ENCODE measurements around the gene KIF6.
"Not testable (repeated sequence)": the region's sequence is repeated elsewhere in the genome, so short reads cannot be mapped to it uniquely, and the experiment has no call there.

KIF6 gene

DNA sequence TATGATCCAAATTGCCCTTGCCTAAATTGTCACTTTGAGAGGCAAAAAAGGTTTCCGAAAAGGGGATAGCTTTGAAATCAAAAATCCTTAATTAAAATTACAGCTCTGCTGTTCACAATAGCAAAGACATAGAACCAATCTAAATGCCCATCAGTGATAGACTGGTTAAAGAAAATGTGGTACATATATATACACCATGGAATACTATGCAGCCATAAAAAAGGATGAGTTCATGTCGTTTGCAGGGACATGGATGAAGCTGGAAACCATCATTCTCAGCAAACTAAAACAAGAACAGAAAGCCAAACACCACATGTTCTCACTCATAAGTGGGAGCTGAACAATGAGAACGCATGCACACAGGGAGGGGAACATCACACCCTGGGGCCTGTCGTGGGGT, 1.9 kb downstream of the KIF6 start:
- not testable (repeated sequence) for DNase-seq

DNA sequence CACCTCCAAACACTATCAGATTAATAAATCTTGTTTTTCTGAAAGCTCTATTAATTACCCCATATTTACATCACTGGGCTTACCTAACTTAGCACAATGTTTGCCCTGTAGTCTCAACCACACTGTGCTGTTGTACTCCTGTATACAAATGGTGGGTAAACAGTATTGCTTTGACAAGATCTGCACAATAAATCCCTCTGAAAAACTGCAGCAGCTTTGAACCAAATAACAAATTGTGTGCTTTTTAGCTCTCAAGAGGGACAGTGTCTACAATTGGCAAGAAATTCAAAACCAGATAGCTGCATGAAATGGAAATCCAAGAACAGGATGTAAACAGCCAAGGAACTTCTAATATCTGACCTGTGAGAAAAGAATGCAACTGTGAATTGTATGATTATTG, 10.4 kb downstream of the KIF6 start:
- DNase-seq: peak in 3 of 51 donors; percentile 43 to 78 (median 58)

DNA sequence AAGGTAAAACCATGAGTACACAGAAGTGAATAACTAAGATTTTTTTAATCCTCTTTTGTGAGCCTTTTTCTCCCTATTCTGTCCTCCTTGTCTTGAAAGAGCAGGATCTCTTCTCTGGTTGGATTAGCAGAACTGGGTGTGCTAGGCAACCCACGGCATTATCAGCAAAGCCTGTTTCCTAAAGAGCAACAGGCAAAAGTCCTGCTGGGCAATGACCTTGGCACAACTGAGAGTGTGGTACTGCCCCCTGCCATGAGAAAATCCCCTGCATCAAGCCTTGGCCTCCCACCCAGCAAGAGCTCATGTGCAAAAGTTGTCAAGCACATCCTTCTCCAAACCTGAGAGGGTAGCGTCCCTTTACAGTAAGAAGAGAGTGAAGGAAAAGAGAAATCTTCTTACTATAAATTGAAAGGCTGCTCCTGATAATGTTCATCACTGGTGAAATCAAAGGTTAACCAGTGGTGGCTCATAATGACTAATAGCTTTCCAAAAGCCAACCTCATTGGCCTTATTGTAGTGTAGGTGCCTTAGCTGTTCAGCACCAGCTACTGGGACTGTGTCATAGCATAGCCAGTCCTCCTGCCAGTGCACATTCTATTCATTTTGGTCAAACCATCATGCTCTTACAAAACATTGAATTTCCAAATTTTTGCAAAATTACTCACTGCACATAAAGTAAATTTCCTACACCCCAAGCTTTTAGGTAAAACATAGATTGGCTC, 17.1 kb downstream of the KIF6 start:
- DNase-seq: no peak

DNA sequence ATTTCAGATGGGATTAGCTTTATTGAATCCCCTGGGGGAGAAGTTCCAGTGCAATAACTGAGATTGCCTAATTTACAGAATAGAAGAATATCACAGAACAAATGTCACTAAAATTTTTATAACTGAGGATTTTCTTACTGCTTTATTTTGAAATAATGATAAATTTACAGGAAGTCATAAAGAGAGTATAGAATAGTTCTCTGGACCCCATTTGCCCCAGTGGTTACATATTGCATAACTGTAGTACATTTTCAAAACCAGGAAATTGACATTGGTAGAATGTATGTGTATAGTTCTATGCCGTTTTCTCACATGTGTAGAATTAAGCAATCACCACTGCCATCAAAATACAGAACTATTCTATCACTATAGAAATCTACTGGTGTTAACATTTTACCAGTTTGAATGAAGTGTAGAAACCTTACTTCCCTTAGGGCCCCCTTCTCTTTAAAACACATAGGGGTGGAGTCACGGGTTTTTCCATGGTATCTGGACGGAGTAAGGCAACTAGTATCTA, 18.3 kb downstream of the KIF6 start:
- DNase-seq: no peak

GRCh38 chr6:39702265-39702664, 22.9 kb downstream of the KIF6 start:
- no peak for DNase-seq

GRCh38 chr6:39700362-39700761, 24.8 kb downstream of the KIF6 start:
- no peak for DNase-seq

- no peak for DNase-seq
These were observed 26.4 kb downstream of the KIF6 start for GRCh38 chr6:39698789-39699188.

- no peak for DNase-seq
These were observed 28.0 kb downstream of the KIF6 start for GRCh38 chr6:39696986-39697788.

DNA sequence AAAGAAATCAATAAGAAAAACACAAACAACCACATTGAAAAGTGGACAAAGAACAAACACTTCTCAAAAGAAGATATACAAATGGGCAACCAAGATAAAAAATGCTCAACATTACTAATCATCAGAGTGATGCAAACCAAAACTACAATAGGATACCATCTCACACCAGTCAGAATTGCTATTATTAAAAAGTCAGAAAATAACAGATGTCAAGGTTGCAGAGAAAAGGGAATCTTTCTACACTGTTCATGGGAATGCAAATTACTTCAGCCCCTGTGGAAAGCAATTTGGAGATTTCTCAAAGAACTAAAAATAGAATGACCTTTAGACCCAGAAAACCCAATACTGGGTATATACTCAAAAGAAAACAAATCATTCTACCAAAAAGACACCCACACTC, 29.8 kb downstream of the KIF6 start:
- no peak for DNase-seq

- DNase-seq: no peak
These were observed 32.0 kb downstream of the KIF6 start for GRCh38 chr6:39693206-39693605.

DNA sequence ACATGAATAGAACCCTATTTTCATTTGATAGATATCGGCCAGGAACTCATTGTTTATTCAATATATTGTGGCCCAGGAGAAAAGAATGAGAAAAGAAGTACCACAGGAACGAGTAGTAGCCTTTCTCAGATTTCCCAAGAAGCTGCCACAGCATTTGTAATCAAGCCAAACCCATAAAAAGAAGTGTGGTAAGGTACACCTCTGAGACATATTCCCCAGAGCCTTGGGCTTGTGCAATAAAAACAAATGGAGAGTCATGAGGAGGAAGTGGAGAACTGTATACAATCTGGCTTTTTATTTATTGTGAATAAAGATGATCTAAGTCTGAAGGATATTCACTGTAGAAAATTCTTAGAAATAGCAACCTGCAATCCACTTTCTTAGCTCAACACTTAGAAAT, 36.7 kb downstream of the KIF6 start:
- no peak for DNase-seq

DNA sequence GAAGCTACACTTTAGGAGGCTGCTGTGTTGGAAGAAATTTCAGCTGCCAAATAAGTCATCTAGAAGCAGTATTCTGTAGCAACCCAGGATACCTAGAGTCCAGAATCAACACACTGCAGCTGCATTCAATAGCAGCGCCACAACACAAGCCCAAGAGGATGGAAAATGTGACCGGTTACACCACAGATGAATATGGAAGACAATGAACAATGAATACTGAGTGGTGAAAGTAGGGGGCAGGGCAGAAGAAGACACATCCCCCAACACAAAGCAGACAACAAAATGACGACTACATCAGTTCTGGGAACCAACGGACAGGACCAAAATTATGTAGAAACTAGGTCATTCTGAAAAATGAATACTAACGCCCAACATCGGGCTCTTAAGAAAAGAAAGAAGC, 38.2 kb downstream of the KIF6 start:
- peak in 35 of 51 donors; percentile 7 to 90 (median 48) for DNase-seq

DNA sequence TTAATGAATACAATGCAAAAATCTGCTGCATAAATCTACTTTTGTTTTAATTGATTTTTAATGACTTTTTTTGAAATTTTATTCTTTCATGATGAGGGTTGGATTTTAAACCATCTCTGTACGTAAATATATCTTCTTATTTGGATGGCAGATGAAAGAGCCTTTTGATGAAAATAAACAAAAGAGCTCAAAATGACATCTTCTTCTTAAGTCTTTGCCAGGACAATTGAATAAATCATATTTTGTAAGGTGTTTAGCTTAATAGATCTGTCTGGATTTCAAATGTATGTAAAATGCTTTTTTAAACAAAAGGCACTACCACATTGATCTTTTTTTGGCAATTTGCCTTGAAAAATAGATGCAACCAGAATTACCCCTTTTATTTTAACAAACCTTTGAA, 39.3 kb downstream of the KIF6 start:
- DNase-seq: no peak

DNA sequence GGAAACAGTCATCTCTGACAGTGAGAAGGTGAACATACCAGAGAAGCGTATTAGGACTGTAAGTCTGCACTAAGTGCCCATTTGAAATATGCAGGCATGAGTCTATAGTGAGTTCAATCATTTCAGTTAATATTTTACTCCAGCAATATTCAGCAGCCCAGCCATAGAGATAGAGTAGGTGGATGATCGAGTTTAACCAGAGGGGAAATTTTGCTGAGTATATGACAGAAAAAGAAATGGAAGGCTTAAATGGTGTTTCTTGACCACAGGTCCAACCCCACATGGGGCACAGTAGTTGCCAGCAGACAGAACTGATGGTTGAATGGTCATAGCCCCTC, 39.8 kb downstream of the KIF6 start:
- DNase-seq: no peak

- DNase-seq: peak in 4 of 51 donors; percentile 4 to 65 (median 33)
These were observed 40.3 kb downstream of the KIF6 start for GRCh38 chr6:39684790-39685488.

- DNase-seq: peak in 1 of 51 donors; percentile 44
These were observed 43.5 kb downstream of the KIF6 start for GRCh38 chr6:39681674-39682121.

- no peak for DNase-seq
These were observed 46.3 kb downstream of the KIF6 start for GRCh38 chr6:39678914-39679313.

DNA sequence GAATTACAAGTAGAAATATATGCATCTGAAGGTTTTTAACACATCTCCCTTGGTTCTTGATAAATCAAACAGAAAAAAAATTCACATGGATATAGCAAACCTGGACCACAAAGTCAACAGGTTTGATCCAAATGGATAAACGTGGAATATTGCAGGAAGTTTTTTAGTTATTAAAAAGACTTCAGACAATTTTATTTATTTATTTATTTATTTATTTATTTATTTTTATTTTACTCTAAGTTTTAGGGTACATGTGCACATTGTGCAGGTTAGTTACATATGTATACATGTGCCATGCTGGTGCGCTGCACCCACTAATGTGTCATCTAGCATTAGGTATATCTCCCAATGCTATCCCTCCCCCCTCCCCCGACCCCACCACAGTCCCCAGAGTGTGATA, 47.9 kb downstream of the KIF6 start:
- not testable (repeated sequence) for DNase-seq

DNA sequence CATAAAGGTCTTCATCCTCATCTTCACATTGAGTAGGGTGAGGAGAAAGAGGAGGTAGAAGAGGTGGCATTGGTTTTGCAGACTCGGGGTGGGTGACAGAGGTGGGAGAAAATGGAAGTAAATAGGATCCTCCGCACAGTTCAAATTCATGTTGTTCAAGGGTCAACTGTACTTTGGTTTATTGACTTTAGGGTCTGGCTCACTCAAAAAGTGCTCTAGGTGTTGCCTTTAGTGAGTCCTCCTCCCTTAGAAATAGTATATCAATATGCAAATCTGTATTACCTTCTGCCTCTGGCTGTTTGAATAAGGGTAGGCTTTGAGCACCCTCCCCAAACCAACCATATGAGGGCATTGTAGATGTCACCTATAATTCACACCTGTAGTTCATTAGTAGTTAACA, 54.7 kb downstream of the KIF6 start:
- DNase-seq: no peak

GRCh38 chr6:39669973-39670342, 55.2 kb downstream of the KIF6 start:
- DNase-seq: no peak

GRCh38 chr6:39669207-39669972, 55.8 kb downstream of the KIF6 start:
- no peak for DNase-seq
